HepG2 (cell line): ENCODE data around the gene DLX6. TPM values are rescaled to one million over a fixed set of nuclear protein-coding genes. Genes with fewer than 3 reads are reported as not detected.

Source experiments
- ATAC-seq: fragments of 200-7000 bp; cut with Tn5 transposase; 3 replicates; pipeline ENCODE4 v1.9.1; 2020; ENCODE audit warnings: mild to moderate bottlenecking, moderate library complexity
- BruUV-seq: library from RNA; stranded (reverse); fragments of 400-500 nt; replicated peaks from 2 replicates; lab custom pipeline; 2021; lab: Mats Ljungman, UMichigan
- CTCF ChIA-PET: fragments of 300-600 bp; formaldehyde crosslinking; extraction: SDS; loops from one replicate; lab custom pipeline; 2021; ENCODE audit warnings: low total read pairs, inconsistent platforms, low intra/inter-chr PET ratio; lab: Yijun Ruan, JAX
- POLR2A ChIA-PET: fragments of 350-600 bp; sonication (Branson Sonifier 250); formaldehyde crosslinking; loops from one replicate; lab custom pipeline; 2020; ENCODE audit warnings: antibody characterized with exemption, inconsistent platforms; lab: Yijun Ruan, JAX
- DNase-seq: peaks from one replicate; pipeline ENCODE4 v3.0.0-alpha.2; 2015; ENCODE audit warnings: low spot score
- FAIRE-seq: peaks from 3 replicates; lab custom pipeline; 2011; peaks lifted over from hg19 to GRCh38; lab: Jason Lieb, UNC
- H2AFZ ChIP-seq: one replicate; pipeline ENCODE4 v1.6.1; 2011; ENCODE audit warnings: low read length, inconsistent platforms
- H3K27ac ChIP-seq: fragments of 300-600 bp; 3 replicates; pipeline ENCODE4 v1.8.0; 2011; ENCODE audit warnings: mixed run types, mild to moderate bottlenecking, mixed read lengths, low read length, inconsistent platforms; ENCODE audit not compliant: insufficient read depth; ENCODE audit errors: extremely low read length
- H3K27me3 ChIP-seq, 2 experiments: fragments of 200-600 bp in 1 of 2; 2 replicates in 1 of 2; 3 replicates in 1 of 2; pipeline versions ENCODE4 v1.6.0 to v1.8.0; 2011; ENCODE audit warnings: low read length in 2 of 2, mild to moderate bottlenecking in 2 of 2, moderate library complexity in 2 of 2, inconsistent platforms in 1 of 2; ENCODE audit not compliant: insufficient read depth in 2 of 2, control insufficient read depth in 1 of 2
- H3K36me3 ChIP-seq, 2 experiments: fragments of 200-600 bp in 1 of 2; replicated peaks in 1 of 2; 2 replicates in 1 of 2; 3 replicates in 1 of 2; pipeline versions ENCODE4 v1.5.1 to v1.8.0; 2011; ENCODE audit warnings: low read length in 2 of 2, inconsistent platforms in 1 of 2; ENCODE audit not compliant: insufficient read depth in 2 of 2, control insufficient read depth in 1 of 2
- H3K4me1 ChIP-seq: 2 replicates; pipeline ENCODE4 v1.5.1; 2012; ENCODE audit warnings: low read length, inconsistent platforms; ENCODE audit not compliant: insufficient read depth
- H3K4me2 ChIP-seq: 2 replicates; pipeline ENCODE4 v1.6.0; 2011; ENCODE audit warnings: low read depth, low read length, inconsistent platforms
- H3K4me3 ChIP-seq, 3 experiments: fragments of 200-600 bp in 1 of 3; sonication (generic), shearing (Covaris generic) in 1 of 3; replicated peaks in 1 of 3; 2 replicates each; pipeline ENCODE4 v1.5.1; 2011 to 2016; ENCODE audit warnings: low read length in 3 of 3, inconsistent platforms in 2 of 3, low read depth in 2 of 3, mild to moderate bottlenecking in 2 of 3, control low read depth in 1 of 3, mixed read lengths in 1 of 3; ENCODE audit not compliant: insufficient read depth in 1 of 3
- H3K79me2 ChIP-seq: one replicate; pipeline ENCODE4 v1.6.1; 2011; ENCODE audit warnings: low read length, inconsistent platforms; ENCODE audit not compliant: insufficient read depth
- H3K9ac ChIP-seq: 2 replicates; pipeline ENCODE4 v1.6.0; 2011; ENCODE audit warnings: mild to moderate bottlenecking, low read depth, low read length, inconsistent platforms; ENCODE audit not compliant: insufficient read depth
- H3K9me3 ChIP-seq: 2 replicates; pipeline ENCODE4 v1.5.1; 2012; ENCODE audit warnings: mild to moderate bottlenecking, low read length
- H4K20me1 ChIP-seq: 2 replicates; pipeline ENCODE4 v1.6.0; 2011; ENCODE audit warnings: inconsistent platforms, mild to moderate bottlenecking, low read length, moderate library complexity; ENCODE audit not compliant: insufficient read depth
- CREM ChIP-seq, 2 experiments: sonication (generic) in 1 of 2; formaldehyde crosslinking in 1 of 2; IDR thresholded peaks; 2 replicates each; pipeline versions ENCODE4 v1.4.0 to v1.6.1; 2016 to 2020; ENCODE audit warnings: antibody characterized with exemption in 1 of 2, mild to moderate bottlenecking in 1 of 2, missing genetic modification reagents in 1 of 2
- CSRNP1 ChIP-seq: sonication (generic); formaldehyde crosslinking; IDR thresholded peaks from 2 replicates; pipeline ENCODE4 v1.8.1; 2023; ENCODE audit warnings: mild to moderate bottlenecking, missing genetic modification reagents
- KDM2A ChIP-seq: sonication (generic); formaldehyde crosslinking; IDR thresholded peaks from 2 replicates; pipeline ENCODE4 v1.4.0; 2020; ENCODE audit warnings: low read depth, missing genetic modification reagents, borderline replicate concordance
- REPIN1 ChIP-seq: sonication (generic); formaldehyde crosslinking; IDR thresholded peaks from 2 replicates; pipeline ENCODE4 v1.8.0; 2022; ENCODE audit warnings: missing genetic modification reagents, low read depth, mild to moderate bottlenecking, borderline replicate concordance
- STAG1 ChIP-seq: sonication (generic); formaldehyde crosslinking; IDR thresholded peaks from 2 replicates; pipeline ENCODE4 v1.4.0; 2020; ENCODE audit warnings: missing genetic modification reagents
- THYN1 ChIP-seq: sonication (generic); formaldehyde crosslinking; IDR thresholded peaks from 2 replicates; pipeline ENCODE4 v1.8.1; 2023; ENCODE audit warnings: low read depth, mild to moderate bottlenecking, moderate library complexity, missing genetic modification reagents, borderline replicate concordance
- TP53 ChIP-seq: sonication (generic); formaldehyde crosslinking; conservative IDR thresholded peaks from 2 replicates; pipeline ENCODE4 v1.4.0; 2020; ENCODE audit warnings: missing genetic modification reagents
- ZFP62 ChIP-seq: sonication (generic); formaldehyde crosslinking; IDR thresholded peaks from 2 replicates; pipeline ENCODE4 v1.4.0; 2020; ENCODE audit warnings: missing genetic modification reagents
- ZNF326 ChIP-seq: sonication (generic); formaldehyde crosslinking; IDR thresholded peaks from 2 replicates; pipeline ENCODE4 v1.4.0; 2020; ENCODE audit warnings: missing genetic modification reagents, borderline replicate concordance
- ZNF350 ChIP-seq: sonication (generic); formaldehyde crosslinking; IDR thresholded peaks from 2 replicates; pipeline ENCODE4 v1.4.0; 2020; ENCODE audit warnings: mild to moderate bottlenecking, low read depth, missing genetic modification reagents, borderline replicate concordance
- ZNF558 ChIP-seq: sonication (generic); formaldehyde crosslinking; IDR thresholded peaks from 2 replicates; pipeline ENCODE4 v1.9.0; 2022; ENCODE audit warnings: mild to moderate bottlenecking, missing genetic modification reagents, borderline replicate concordance
- ZNF800 ChIP-seq: sonication (generic); formaldehyde crosslinking; IDR thresholded peaks from 2 replicates; pipeline ENCODE4 v1.4.0; 2020; ENCODE audit warnings: missing genetic modification reagents
- ZSCAN21 ChIP-seq: sonication (generic); formaldehyde crosslinking; IDR thresholded peaks from 2 replicates; pipeline ENCODE4 v1.8.0; 2022; ENCODE audit warnings: mild to moderate bottlenecking, missing genetic modification reagents, moderate library complexity, borderline replicate concordance
- WGBS: methylation state at CpG from one replicate; pipeline ENCODE4 v1.1.6; 2017; ENCODE audit warnings: low lambda C conversion rate; 5-methylcytosine and 5-hydroxymethylcytosine counted together
- in situ Hi-C: cut with HindIII; loops from 2 replicates; pipeline ENCODE4 v1.10.0; 2017; ENCODE audit warnings: low pct_unique_long_range_greater_than_20kb; ENCODE audit not compliant: extremely low pct_ligation_motif_present
- intact Hi-C: fragments of 100-400 bp; cut with micrococcal nuclease; formaldehyde crosslinking; loops from one replicate; pipeline ENCODE4 v1.10.0; 2022; ENCODE audit not compliant: unreplicated experiment
- polyA plus RNA-seq, 8 experiments: library from polyadenylated mRNA; depleted of rRNA in 3 of 8; stranded (reverse) in 7 of 8; unstranded in 1 of 8; fragments of >200 nt; fragmentation: Illumina TruSeq in 4 of 8; extraction: Trizol in 4 of 8; gene quantifications; 2 replicates each; pipeline versions ENCODE4 v1.2.1 to v1.2.3, GENCODE V29; 2011 to 2016; ENCODE audit warnings: low read depth in 4 of 8, missing spikeins in 1 of 8, mixed read lengths in 1 of 8; ENCODE audit not compliant: insufficient read depth in 1 of 8
- total RNA-seq, 5 experiments: library from RNA; depleted of rRNA; stranded (reverse); fragments of >200 nt; fragmentation: Illumina TruSeq; extraction: Trizol; gene quantifications; 2 replicates each; pipeline ENCODE4 v1.2.3, GENCODE V29; 2016; ENCODE audit warnings: low read depth in 1 of 5

Gene DLX6
- total and polyA plus RNA-seq, 2 of the 13 experiments (the other 11 are each of a cell fraction or from before 2014, with no cell fraction given) = 3.5 to 5.5 TPM

- TF ChIP-seq ZNF558 (CRISPR knock-in tag) (no peak), THYN1 (CRISPR knock-in tag) (no peak), CSRNP1 (no peak), ZFP62 (CRISPR knock-in tag) (no peak), ZNF326 (no peak)
These were observed 17.3 kb downstream of the DLX6 start (continued) for GRCh38 chr7:97022491-97023306.

GRCh38 chr7:97024209-97025129 lies 19.1 kb downstream of the DLX6 start, which contains the start of gene DLX5:
DLX5 (minus strand) TSS chr7:97024831; CDS start chr7:97024623, 208 bp downstream.
- POLR2A ChIA-PET = interaction anchor here (0.5 to 3.3 kb wide), 5 partner anchors 18 to 192 kb away, joined by 3 to 14 read pairs (median 3); partner anchors contain the start of gene DLX6
- TF ChIP-seq ZNF350 = no peak
- peak; percentile 70; the same call in 1 of the 2 replicates for TF ChIP-seq ZNF800 (CRISPR knock-in tag)
- TF ChIP-seq CREM (IDR thresholded peaks at IDR 0.05) = no peak
- no peak for TF ChIP-seq CREM (CRISPR knock-in tag; IDR thresholded peaks at IDR 0.05)
- TF ChIP-seq KDM2A (CRISPR knock-in tag) = peak; percentile 9; the same call in 1 of the 2 replicates
- peak; percentile 2; the same call in 1 of the 2 replicates for TF ChIP-seq STAG1 (CRISPR knock-in tag)
- TF ChIP-seq REPIN1 (CRISPR knock-in tag) = peak; percentile 30; the same call in 1 of the 2 replicates
- TF ChIP-seq ZSCAN21 = 0 out of 2 replicates have a peak, but pooled peaks have one; percentile 30
- TF ChIP-seq TP53 (CRISPR knock-in tag) = no peak

More at GRCh38 chr7:97024209-97025129, 19.1 kb downstream of the DLX6 start, which contains the start of gene DLX5:
- Histone ChIP-seq H3K36me3 (no peaks in the 10 kb centered on the region), H3K9ac (no peak within 1 kb of the TSS; the same call in 1 of the 2 replicates), H3K4me1 (peaks cover 24% of the 10 kb centered on the region), H3K27ac (no peak within 1 kb of the TSS), H2AFZ (no peak within 1 kb of the TSS), H4K20me1 (no peaks in the 10 kb centered on the region), H3K4me2 (peak within 1 kb of the TSS; percentile 89), H3K79me2 (no peaks in the 10 kb centered on the region), H3K4me3 (peak within 1 kb of the TSS; percentile 58 to 71 (median 58)), H3K27me3 (peaks cover 0 to 42% of the 10 kb centered on the region in 2 experiments; a peak in 3 of 5 replicates), H3K9me3 (no peaks in the 10 kb centered on the region)
- FAIRE-seq (no peak), DNase-seq (peak; percentile 18), ATAC-seq (peak; percentile 86)
- in situ Hi-C loops (loop anchor here (10.0 to 25.0 kb wide), 5 partner anchors 240 to 1112 kb away; partner anchors contain the start of gene SLC25A13), intact Hi-C loops (loop anchor here (10.0 kb wide), 2 partner anchors 430 to 800 kb away; no protein-coding TSS in a partner anchor)
- CTCF ChIA-PET = no interaction called here
- 16% methylated on average over 26 of the region's 60 CpGs for WGBS
- no TSS peak for BruUV-seq
